SK-N-MC (cell line): ENCODE measurements around the gene IL1RAPL1.

Experiments used
- EZH2 ChIP-seq: fragments of 200-600 bp; sonication (generic); IDR thresholded peaks from one replicate; pipeline ENCODE4 v1.6.1; 2017; ENCODE audit warnings: antibody characterized with exemption
- POLR2AphosphoS5 ChIP-seq: IDR thresholded peaks from 2 replicates; pipeline ENCODE4 v1.6.1; 2012; ENCODE audit warnings: mild to moderate bottlenecking, low read depth, low read length, borderline replicate concordance

- TF ChIP-seq EZH2 (no peak), POLR2AphosphoS5 (no peak)
Measured at GRCh38 chrX:29231800-29232199, 644.6 kb downstream of the IL1RAPL1 start.
